HL-60/S4 treated with phorbol 12-myristate 13-acetate at 8.2 ng/mL for 4 days and 3 days (cell line): ENCODE data around the gene RBM17.
"Not testable (repeated sequence)": the region's sequence is repeated elsewhere in the genome, so short reads cannot be mapped to it uniquely, and the experiment has no call there.

Experiments used
- in situ Hi-C: fragments of 300-500 bp; cut with MboI; formaldehyde crosslinking; loops from 2 replicates; pipeline ENCODE4 v1.15.0; 2022; ENCODE audit warnings: low sequenced_read_pairs

The RBM17 gene

GRCh38 chr10:6108631-6109443, 20.0 kb downstream of the RBM17 start:
- in situ Hi-C loops: loop anchor here (10.0 kb wide), 1 partner anchor 306 kb away; no protein-coding TSS in a partner anchor

- in situ Hi-C loops: loop anchor here (10.0 kb wide), 1 partner anchor 305 kb away; no protein-coding TSS in a partner anchor
Measured at GRCh38 chr10:6109444-6109775, 20.6 kb downstream of the RBM17 start.

- in situ Hi-C loops: no loop called here
Measured at GRCh38 chr10:6110136-6110535, 21.3 kb downstream of the RBM17 start.

GRCh38 chr10:6112893-6113292, 24.1 kb downstream of the RBM17 start:
- in situ Hi-C loops: no loop called here

GRCh38 chr10:6114299-6114698, 25.5 kb downstream of the RBM17 start:
- in situ Hi-C loops: no loop called here

- in situ Hi-C loops: no loop called here
Measured at GRCh38 chr10:6114805-6115341, 26.0 kb downstream of the RBM17 start.

- in situ Hi-C loops: no loop called here
Measured at GRCh38 chr10:6115411-6115810, 26.6 kb downstream of the RBM17 start.

- in situ Hi-C loops: no loop called here
Measured at GRCh38 chr10:6115824-6116350, 27.1 kb downstream of the RBM17 start.

- in situ Hi-C loops: no loop called here
Measured at GRCh38 chr10:6116806-6117205, 28.0 kb downstream of the RBM17 start.

- in situ Hi-C loops: no loop called here
Measured at GRCh38 chr10:6117711-6118110, 28.9 kb downstream of the RBM17 start.

GRCh38 chr10:6119423-6119822, 30.6 kb downstream of the RBM17 start:
- in situ Hi-C loops: no loop called here

- in situ Hi-C loops: no loop called here
Measured at GRCh38 chr10:6119962-6120361, 31.1 kb downstream of the RBM17 start.

- in situ Hi-C loops: no loop called here
Measured at GRCh38 chr10:6120691-6121090, 31.9 kb downstream of the RBM17 start.

- in situ Hi-C loops: no loop called here
Measured at GRCh38 chr10:6121146-6121545, 32.3 kb downstream of the RBM17 start.

GRCh38 chr10:6123532-6123931, 34.7 kb downstream of the RBM17 start:
- in situ Hi-C loops: no loop called here

GRCh38 chr10:6124666-6125065, 35.8 kb downstream of the RBM17 start:
- in situ Hi-C loops: no loop called here

- in situ Hi-C loops: not testable (repeated sequence)
Measured at GRCh38 chr10:6127461-6127860, 38.6 kb downstream of the RBM17 start.

- in situ Hi-C loops: no loop called here
Measured at GRCh38 chr10:6128087-6128486, 39.3 kb downstream of the RBM17 start.

GRCh38 chr10:6128591-6129251, 39.9 kb downstream of the RBM17 start:
- in situ Hi-C loops: no loop called here

GRCh38 chr10:6130848-6131470, 42.1 kb downstream of the RBM17 start:
- in situ Hi-C loops: no loop called here

GRCh38 chr10:6133331-6134098, 44.7 kb downstream of the RBM17 start:
- in situ Hi-C loops: no loop called here
